HG03175 (cell line): Measurements from ENCODE around the gene NAP1L4.
A peak's percentile ranks its signal among the peaks of the same experiment; 100 is the strongest.

Experiments
- ATAC-seq: cut with Tn5 transposase; IDR thresholded peaks from one replicate; pipeline ENCODE4 v1.9.1; 2021; ENCODE audit warnings: mild to moderate bottlenecking, moderate library complexity; ENCODE audit not compliant: unreplicated experiment

Gene NAP1L4

DNA sequence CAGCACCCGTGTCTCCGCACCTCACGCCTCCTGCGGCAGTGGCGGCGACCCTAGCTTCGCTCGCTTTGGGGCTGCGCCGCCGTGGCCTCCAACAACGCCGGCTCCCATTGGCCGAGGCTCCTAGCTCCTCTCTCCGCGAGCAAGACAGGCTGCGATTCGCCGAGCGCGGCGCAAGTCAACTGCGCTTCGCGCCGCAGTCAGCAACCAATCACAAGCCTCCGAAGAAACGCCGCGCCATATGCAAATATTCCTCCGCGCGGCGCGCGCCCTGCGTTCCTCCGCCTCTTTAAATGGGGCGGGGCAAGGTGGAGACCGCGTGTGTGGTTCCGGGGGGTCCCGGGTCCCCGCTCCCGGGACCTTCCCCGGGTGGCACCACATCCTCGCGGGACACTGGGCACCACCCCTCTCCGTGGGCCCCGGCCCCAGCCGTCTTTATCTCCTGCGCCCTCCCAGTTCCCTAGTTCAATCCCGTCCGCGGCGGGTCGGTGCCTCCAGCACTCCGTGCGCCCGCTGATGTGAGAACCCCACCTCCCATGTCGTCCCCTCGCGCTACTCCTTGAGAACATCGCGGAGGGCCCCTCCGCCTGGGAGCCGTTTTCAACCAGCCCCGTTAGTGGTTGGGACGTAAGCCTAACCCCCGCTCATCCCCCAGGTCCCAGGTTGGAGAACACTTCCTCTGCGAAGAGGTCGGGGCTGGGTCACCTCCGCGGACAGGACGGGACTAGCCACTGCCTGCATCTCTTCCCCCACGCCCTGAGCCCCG, at the start of gene NAP1L4:
NAP1L4 (minus strand) TSS at position 96 of the 763 bp plus-strand sequence. CDS start 13,109 bp downstream, outside the sequence.
- peak; percentile 87 for ATAC-seq

DNA sequence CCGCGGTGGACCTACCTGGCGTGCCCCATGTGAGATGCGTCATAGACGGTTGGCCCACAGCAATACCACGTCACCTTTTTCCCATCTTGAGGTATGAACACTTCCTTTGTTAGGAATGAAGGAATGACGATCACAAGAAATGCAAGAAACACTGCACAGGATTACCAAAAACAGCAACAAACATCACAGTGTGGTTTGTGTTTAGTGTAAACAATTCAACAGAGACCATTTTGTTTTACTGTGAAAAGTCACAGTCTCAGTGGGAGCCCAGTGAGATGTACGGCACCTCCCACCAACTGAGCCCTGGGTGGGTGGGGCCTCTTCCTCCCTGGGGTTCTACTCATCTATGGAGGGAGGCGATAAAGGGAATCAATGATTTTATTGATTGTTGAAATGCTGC, 48.8 kb upstream of the NAP1L4 start:
- ATAC-seq, result no peak

DNA sequence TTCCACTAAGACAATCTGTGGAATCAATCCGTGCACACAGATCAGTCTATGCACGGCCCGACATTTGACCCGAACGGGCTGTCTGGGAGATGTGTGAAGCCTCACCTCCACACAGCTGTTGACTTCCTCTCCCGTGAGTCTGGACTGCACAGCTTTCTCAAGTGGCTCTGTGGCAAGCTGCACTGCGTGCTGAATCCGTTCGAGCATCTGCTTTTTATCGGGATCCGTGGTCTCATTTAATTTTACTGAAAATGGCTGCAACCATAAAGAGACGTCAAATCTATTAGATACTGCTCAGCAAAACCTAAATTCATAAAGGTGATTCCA, 45.8 kb upstream of the NAP1L4 start:
- no peak for ATAC-seq

- ATAC-seq, result no peak
Observed at GRCh38 chr11:3037040-3037944, 45.2 kb upstream of the NAP1L4 start.

DNA sequence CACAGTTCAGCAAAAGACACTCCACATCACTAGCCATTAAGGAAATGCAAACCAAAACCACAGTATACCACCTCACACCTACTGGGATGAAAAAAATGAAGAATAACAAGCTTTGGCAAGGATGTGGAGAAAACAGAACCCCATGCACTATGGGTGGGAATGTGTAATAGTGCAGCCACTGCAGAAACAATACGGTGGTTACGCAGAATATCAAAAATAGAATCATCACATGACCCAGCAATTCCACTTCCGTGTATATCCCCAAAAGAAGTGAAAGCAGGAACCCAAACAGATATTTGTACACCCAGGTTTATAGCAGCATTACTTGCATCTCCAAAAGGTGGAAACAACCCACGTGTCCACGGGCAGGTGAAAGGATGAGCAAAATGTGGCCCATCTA, 44.3 kb upstream of the NAP1L4 start:
- ATAC-seq, result no peak

DNA sequence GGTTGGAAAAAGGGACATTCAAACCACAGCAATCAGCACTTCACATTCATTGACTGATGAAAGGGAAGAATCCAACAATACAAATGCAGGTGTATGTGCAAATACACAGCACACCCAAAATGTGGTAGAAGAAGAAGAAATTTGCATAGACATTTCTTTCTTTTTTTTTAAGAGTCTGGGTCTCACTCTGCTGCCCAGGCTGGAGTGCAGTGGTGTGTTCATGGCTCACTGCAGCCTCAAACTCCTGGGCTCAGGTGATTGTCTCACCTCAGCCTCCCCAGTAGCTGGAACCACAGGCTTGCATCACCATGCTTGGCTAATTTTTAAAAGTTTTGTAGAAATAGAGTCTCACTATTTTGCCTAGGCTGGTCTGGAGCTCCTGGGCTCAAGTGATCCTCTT, 43.2 kb upstream of the NAP1L4 start:
- ATAC-seq, result no peak

DNA sequence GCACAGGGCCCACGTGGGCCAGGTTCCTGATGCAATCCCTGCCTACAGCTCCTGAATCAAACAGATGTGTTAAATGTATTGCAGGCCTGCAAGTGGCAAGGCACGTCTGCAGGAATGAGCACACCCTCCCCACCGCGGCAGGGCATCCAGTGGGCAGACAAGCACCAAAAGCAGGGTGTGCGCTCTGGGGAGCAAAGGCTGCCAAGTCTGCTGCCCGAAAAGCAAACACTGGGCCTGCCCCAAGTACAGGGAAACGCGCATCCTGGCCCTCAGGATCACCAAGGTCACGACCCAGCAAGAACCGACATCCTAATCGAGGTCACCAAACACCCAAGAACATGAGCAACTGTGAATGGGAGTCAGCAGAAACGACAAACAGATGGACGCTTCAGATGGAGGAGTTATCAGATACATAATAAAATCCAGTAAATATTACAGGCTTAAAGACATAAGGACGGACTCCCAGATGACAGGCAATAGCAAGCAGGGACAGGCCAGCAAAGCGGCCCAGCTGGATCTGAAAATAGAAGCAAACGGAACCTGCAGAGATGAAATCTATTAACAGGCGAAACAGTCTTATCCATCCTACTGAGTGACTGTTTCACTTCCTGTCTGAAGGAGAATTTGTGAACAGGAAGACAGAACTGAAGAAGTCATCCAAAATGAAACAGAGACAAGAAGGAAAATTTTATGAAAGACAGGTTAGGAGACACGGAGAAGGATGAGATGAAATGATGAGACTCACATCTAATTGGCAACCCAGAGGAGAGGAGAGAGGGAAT, 38.4 kb upstream of the NAP1L4 start:
- no peak for ATAC-seq

GRCh38 chr11:3028813-3029212, 36.7 kb upstream of the NAP1L4 start:
- ATAC-seq, result no peak

GRCh38 chr11:3026803-3027202, 34.7 kb upstream of the NAP1L4 start:
- ATAC-seq, result no peak

GRCh38 chr11:3022982-3023381, 30.9 kb upstream of the NAP1L4 start:
- ATAC-seq, result no peak

GRCh38 chr11:3022300-3022967, 30.3 kb upstream of the NAP1L4 start:
- ATAC-seq, result no peak

DNA sequence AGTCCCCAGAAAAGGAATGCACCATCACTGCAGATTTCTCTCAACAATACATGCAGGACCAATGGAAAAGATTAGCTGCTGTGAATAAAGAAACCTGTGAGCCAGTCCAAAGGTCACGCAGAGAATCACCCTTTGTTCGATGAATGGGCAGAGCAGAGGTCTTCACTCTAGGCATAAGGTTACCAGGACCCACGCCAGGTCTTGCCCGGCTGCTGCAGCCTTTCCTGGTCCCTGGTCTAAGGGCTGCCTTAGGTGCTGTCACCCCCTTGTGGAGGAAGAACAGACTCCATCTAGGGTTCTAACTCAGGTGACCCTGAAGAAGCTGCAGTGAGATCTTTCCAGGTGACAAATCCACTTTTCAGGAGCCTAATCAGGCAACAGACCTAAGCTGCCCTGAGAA, 29.0 kb upstream of the NAP1L4 start:
- no peak for ATAC-seq

GRCh38 chr11:3020011-3020410, 27.9 kb upstream of the NAP1L4 start:
- no peak for ATAC-seq

DNA sequence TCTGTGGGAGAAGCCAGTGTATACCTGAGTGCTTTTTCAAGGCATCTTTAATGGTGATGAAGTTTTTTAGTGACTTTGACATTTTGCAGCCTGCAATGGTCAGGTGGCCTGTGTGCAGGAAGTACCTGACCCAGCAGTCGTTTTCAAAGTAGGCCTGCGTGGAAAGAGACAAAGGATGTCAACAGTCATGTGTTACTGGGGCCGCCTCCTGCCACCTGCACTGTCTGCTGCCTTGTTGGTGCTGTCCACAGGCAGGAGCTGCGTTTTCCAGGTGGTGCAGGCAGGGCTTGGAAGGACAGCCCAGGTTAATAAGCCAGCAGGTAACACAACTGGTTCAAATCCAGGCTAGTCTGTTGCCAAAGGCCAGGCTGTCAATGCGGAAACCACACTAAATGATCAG, 26.5 kb upstream of the NAP1L4 start:
- no peak for ATAC-seq

DNA sequence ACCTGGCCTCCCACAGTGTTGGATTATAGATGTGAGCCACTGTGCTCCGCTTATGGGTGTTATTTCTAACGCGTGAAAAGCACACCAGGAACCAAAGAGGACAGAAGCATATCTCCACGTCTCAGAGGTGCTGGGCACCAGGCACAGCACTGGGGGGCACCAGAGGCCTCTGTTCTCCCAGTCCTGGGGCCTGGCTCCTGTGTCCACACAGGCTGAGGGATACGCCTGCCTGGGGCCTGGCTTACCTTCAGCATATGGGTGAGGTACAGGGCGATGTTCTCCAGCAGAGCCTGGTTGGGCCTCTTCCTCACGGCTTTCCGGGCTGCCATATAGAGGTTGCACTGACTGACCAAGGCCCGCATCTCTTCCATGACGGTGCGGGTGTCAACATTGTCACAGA, 24.7 kb upstream of the NAP1L4 start:
- ATAC-seq, result no peak

DNA sequence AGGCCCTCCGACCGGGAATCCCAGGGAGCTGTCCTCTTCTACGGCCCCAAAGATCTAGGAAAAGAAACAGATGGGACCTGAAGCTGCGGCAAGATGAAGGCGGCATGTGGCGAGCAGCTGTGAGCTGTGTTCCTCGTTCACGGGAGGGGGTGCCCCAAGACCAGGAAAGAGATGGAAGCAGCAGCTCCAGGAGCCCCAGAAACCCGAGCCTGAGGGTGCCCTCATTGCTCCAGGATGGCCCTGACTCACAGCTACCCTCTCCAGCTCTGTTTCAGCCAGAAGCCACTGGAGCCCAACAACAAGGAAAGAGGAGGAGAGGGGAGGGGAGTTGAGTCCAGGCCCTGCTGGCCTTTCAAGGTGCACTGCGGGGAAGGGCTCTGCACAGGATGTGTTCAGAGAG, 23.7 kb upstream of the NAP1L4 start:
- ATAC-seq, result no peak

DNA sequence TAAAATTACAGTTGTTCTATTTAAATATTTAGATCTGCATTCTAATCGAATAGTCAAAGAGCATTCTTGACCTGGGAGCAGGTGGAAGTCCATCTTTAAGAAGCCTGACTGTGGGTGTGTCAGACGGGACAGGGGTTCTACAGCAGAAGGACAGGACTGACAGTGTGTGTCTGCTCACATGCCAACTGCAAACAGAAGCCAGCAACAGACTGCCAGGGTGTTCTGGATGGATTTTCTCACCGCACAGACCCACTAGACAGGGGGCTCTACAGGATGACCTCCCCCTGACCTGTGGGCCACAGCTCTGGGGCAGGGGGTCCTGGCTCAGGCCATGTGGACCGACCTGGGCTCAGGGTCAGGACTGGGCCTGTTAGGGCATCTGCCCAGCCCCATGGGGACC, 22.8 kb upstream of the NAP1L4 start:
- no peak for ATAC-seq

DNA sequence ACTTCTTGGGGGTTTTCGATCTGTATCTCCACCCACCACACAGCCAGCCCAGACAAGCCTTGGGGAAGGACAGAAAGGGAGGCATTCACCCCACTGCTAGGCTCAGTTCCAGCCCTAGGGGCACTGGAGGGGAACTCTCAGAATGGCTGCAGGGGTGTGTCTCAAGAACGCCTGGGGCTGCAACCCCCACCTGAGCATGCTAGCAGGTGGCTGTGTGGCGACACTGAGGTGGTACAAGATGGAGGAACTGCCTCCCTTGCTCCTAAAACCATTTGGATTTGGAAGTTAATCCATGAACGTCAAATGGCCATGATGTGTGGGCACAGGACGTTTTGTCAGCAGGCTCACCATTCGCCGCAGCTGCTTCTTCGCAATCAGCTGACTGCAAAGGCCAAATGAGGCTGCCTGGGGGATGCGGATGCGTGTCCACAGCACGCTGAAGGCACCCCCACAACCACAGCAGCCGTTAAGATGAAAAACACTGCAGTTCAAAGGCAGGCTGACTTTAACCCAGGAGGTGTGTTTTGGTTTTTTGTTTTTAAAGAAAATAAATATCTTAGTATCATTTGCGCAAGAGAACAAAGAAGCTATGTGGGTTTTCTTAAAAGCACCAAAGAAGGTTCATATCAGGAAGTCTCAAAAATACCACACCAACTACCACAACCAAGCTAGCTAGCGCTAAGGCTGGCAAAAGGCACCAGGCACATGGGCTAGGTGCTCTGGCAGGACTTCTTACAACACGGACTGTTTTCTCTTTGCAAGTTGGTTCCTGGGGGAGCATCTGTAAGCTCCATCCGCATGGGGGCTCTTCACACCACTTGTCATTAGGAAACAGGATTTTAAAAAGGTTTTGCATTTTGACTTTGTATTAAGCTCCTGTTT, 22.2 kb upstream of the NAP1L4 start:
- no peak for ATAC-seq

GRCh38 chr11:3011891-3012885, 20.1 kb upstream of the NAP1L4 start:
- no peak for ATAC-seq
